ENCODE data around the gene PDCD7. TPM values are rescaled to one million over a fixed set of nuclear protein-coding genes. Genes with fewer than 3 reads are reported as not detected.

PDCD7 gene
- total and polyA plus RNA-seq, 2 of the 13 experiments (the other 11 are each of a cell fraction or from before 2014, with no cell fraction given): 10.1 to 14.7 TPM

DNA sequence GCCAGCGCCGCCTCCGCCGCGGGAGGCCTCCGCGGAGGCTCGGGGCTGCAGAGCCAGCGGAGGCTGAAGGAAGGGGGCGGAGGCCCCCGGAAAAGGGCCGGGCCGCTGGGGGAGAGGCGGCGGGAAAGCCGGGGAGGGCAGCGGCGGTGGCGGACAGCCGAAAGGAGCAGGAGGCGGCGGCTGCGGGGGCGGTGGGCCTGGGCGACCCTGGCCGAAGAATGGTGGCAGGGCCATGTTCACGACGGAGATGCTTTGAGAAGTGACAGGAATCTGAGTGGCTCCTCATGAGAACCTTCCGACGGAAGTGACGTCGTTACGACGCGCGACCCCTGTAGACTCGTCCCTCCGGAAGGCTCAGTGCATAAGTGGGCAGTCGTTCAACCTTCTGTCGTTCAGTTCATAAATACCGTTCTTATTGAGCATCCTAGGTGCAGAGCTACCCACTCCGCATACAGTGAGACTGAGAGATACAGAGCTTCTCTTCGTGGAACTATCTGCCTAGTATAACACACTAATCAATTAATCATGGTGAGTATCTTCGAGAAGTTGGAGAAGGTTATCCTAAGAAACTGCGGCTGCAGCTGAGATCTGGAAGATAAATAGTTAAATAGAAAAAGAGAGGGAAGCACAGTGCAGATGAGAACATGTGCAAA, at the start of gene PDCD7 (continued):
- TF ChIP-seq, protein P1, sequence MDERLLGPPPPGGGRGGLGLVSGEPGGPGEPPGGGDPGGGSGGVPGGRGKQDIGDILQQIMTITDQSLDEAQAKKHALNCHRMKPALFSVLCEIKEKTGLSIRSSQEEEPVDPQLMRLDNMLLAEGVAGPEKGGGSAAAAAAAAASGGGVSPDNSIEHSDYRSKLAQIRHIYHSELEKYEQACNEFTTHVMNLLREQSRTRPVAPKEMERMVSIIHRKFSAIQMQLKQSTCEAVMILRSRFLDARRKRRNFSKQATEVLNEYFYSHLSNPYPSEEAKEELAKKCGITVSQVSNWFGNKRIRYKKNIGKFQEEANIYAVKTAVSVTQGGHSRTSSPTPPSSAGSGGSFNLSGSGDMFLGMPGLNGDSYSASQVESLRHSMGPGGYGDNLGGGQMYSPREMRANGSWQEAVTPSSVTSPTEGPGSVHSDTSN (CRISPR knock-in tag; IDR thresholded peaks at IDR 0.05): 0 out of 2 replicates have a peak, but pooled peaks have one; percentile 15
- TF ChIP-seq GATA4 (IDR thresholded peaks at IDR 0.05; ENCODE audit: borderline replicate concordance, low read depth) (peak; percentile 47; the same call in 1 of the 2 replicates), ZNF564 (CRISPR knock-in tag; IDR thresholded peaks at IDR 0.05) (no peak), HOXA7 (CRISPR knock-in tag; IDR thresholded peaks at IDR 0.05) (no peak), CREM (IDR thresholded peaks at IDR 0.05) (peak; percentile 97), CREM (CRISPR knock-in tag; IDR thresholded peaks at IDR 0.05) (peak; percentile 73; the same call in 1 of the 2 replicates), NR2F6 (IDR thresholded peaks at IDR 0.05) (no peak), NR2F6 (CRISPR knock-in tag; IDR thresholded peaks at IDR 0.05) (peak; percentile 52), ZFY (CRISPR knock-in tag; IDR thresholded peaks at IDR 0.05) (peak; percentile 83), ZNF878 (CRISPR knock-in tag; IDR thresholded peaks at IDR 0.05) (peak; percentile 60; the same call in 1 of the 2 replicates), GATAD1 (CRISPR knock-in tag; IDR thresholded peaks at IDR 0.05) (peak; percentile 98), ZNF205 (CRISPR knock-in tag; IDR thresholded peaks at IDR 0.05) (peak; percentile 39; the same call in 1 of the 2 replicates), ZNF879 (CRISPR knock-in tag; IDR thresholded peaks at IDR 0.05) (no peak), ZNF138 (CRISPR knock-in tag; IDR thresholded peaks at IDR 0.05; ENCODE audit: low read depth) (0 out of 2 replicates have a peak, but pooled peaks have one; percentile 39), SIN3A (IDR thresholded peaks at IDR 0.05; ENCODE audit: borderline replicate concordance, low read depth, low read length) (peak; percentile 83; the same call in 1 of the 2 replicates), ZNF737 (CRISPR knock-in tag; IDR thresholded peaks at IDR 0.05; ENCODE audit: borderline replicate concordance) (no peak), IRF2 (CRISPR knock-in tag; IDR thresholded peaks at IDR 0.05) (peak; percentile 94), KLF9 (CRISPR knock-in tag; IDR thresholded peaks at IDR 0.05; ENCODE audit: low read depth) (0 out of 2 replicates have a peak, but pooled peaks have one; percentile 76), ZNF652 (CRISPR knock-in tag; IDR thresholded peaks at IDR 0.05; ENCODE audit: borderline replicate concordance, low read depth) (peak; percentile 79), ZMYM4 (CRISPR knock-in tag; IDR thresholded peaks at IDR 0.05) (peak; percentile 58; the same call in 1 of the 2 replicates), DNMT1 (CRISPR knock-in tag; IDR thresholded peaks at IDR 0.05) (no peak), KLF16 (CRISPR knock-in tag; IDR thresholded peaks at IDR 0.05) (peak in 1 of 2 experiments; percentile 89; a peak in 2 of 4 replicates)
- TF ChIP-seq, protein P2, sequence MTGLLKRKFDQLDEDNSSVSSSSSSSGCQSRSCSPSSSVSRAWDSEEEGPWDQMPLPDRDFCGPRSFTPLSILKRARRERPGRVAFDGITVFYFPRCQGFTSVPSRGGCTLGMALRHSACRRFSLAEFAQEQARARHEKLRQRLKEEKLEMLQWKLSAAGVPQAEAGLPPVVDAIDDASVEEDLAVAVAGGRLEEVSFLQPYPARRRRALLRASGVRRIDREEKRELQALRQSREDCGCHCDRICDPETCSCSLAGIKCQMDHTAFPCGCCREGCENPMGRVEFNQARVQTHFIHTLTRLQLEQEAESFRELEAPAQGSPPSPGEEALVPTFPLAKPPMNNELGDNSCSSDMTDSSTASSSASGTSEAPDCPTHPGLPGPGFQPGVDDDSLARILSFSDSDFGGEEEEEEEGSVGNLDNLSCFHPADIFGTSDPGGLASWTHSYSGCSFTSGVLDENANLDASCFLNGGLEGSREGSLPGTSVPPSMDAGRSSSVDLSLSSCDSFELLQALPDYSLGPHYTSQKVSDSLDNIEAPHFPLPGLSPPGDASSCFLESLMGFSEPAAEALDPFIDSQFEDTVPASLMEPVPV (CRISPR knock-in tag; IDR thresholded peaks at IDR 0.05): 0 out of 2 replicates have a peak, but pooled peaks have one; percentile 18
- TF ChIP-seq, protein P3, sequence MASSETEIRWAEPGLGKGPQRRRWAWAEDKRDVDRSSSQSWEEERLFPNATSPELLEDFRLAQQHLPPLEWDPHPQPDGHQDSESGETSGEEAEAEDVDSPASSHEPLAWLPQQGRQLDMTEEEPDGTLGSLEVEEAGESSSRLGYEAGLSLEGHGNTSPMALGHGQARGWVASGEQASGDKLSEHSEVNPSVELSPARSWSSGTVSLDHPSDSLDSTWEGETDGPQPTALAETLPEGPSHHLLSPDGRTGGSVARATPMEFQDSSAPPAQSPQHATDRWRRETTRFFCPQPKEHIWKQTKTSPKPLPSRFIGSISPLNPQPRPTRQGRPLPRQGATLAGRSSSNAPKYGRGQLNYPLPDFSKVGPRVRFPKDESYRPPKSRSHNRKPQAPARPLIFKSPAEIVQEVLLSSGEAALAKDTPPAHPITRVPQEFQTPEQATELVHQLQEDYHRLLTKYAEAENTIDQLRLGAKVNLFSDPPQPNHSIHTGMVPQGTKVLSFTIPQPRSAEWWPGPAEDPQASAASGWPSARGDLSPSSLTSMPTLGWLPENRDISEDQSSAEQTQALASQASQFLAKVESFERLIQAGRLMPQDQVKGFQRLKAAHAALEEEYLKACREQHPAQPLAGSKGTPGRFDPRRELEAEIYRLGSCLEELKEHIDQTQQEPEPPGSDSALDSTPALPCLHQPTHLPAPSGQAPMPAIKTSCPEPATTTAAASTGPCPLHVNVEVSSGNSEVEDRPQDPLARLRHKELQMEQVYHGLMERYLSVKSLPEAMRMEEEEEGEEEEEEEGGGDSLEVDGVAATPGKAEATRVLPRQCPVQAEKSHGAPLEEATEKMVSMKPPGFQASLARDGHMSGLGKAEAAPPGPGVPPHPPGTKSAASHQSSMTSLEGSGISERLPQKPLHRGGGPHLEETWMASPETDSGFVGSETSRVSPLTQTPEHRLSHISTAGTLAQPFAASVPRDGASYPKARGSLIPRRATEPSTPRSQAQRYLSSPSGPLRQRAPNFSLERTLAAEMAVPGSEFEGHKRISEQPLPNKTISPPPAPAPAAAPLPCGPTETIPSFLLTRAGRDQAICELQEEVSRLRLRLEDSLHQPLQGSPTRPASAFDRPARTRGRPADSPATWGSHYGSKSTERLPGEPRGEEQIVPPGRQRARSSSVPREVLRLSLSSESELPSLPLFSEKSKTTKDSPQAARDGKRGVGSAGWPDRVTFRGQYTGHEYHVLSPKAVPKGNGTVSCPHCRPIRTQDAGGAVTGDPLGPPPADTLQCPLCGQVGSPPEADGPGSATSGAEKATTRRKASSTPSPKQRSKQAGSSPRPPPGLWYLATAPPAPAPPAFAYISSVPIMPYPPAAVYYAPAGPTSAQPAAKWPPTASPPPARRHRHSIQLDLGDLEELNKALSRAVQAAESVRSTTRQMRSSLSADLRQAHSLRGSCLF (CRISPR knock-in tag; IDR thresholded peaks at IDR 0.05; ENCODE audit: borderline replicate concordance): no peak
- TF ChIP-seq, protein P4, sequence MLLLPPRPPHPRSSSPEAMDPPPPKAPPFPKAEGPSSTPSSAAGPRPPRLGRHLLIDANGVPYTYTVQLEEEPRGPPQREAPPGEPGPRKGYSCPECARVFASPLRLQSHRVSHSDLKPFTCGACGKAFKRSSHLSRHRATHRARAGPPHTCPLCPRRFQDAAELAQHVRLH (CRISPR knock-in tag; IDR thresholded peaks at IDR 0.05; ENCODE audit: borderline replicate concordance, low read depth): peak; percentile 78

Measured in HepG2 (cell line).